Caco-2 (cell line): ENCODE measurements around the gene IGF2BP3. TPM values are rescaled to one million over a fixed set of nuclear protein-coding genes. Genes with fewer than 3 reads are reported as not detected.

Experiments
- BruUV-seq: library from RNA; stranded (reverse); fragments of 400-500 nt; replicated peaks from 2 replicates; lab custom pipeline; 2021; lab: Mats Ljungman, UMichigan
- CTCF ChIA-PET: fragments of 300-600 bp; sonication (Branson Sonifier 250); formaldehyde crosslinking; loops from one replicate; lab custom pipeline; 2022; ENCODE audit warnings: antibody characterized with exemption; lab: Charles Lee
- POLR2A ChIA-PET: fragments of 300-600 bp; sonication (Branson Sonifier 250); formaldehyde crosslinking; loops from one replicate; lab custom pipeline; 2022; ENCODE audit warnings: antibody characterized with exemption; lab: Charles Lee
- DNase-seq, 2 experiments: peaks; one replicate each; pipeline versions ENCODE4 v3.0.0 to v3.0.0-alpha.2; 2020 to 2022
- H3K27me3 ChIP-seq: replicated peaks from 2 replicates; pipeline ENCODE4 v1.6.0; 2011; ENCODE audit warnings: low read length; ENCODE audit not compliant: control insufficient read depth, insufficient read depth
- H3K36me3 ChIP-seq: 2 replicates; pipeline ENCODE4 v1.5.1; 2011; ENCODE audit warnings: low read length; ENCODE audit not compliant: control insufficient read depth, insufficient read depth
- H3K4me1 ChIP-seq: fragments of 250-450 bp; sonication (Bioruptor Pico); 2 replicates; pipeline ENCODE4 v1.5.1; 2020; ENCODE audit warnings: mild to moderate bottlenecking
- H3K4me3 ChIP-seq: 2 replicates; pipeline ENCODE4 v1.5.1; 2011; ENCODE audit warnings: low read depth, mild to moderate bottlenecking, control low read depth, low read length
- H3K9me3 ChIP-seq: fragments of 250-450 bp; sonication (Bioruptor Pico); 2 replicates; pipeline ENCODE4 v1.5.1; 2020; ENCODE audit warnings: mild to moderate bottlenecking, moderate library complexity
- H3K27ac Mint-ChIP-seq: one replicate; pipeline ENCODE4 v1.8.0; 2022; ENCODE audit warnings: mixed read lengths; ENCODE audit not compliant: unreplicated experiment
- H3K27me3 Mint-ChIP-seq: one replicate; pipeline ENCODE4 v1.8.0; 2022; ENCODE audit warnings: mixed read lengths; ENCODE audit not compliant: insufficient read depth, unreplicated experiment
- H3K36me3 Mint-ChIP-seq: one replicate; pipeline ENCODE4 v1.8.0; 2022; ENCODE audit warnings: mild to moderate bottlenecking, mixed read lengths; ENCODE audit not compliant: insufficient read depth, unreplicated experiment
- H3K4me1 Mint-ChIP-seq: one replicate; pipeline ENCODE4 v1.8.0; 2022; ENCODE audit warnings: low read depth, mixed read lengths; ENCODE audit not compliant: unreplicated experiment
- H3K4me3 Mint-ChIP-seq: one replicate; pipeline ENCODE4 v1.8.0; 2022; ENCODE audit warnings: mild to moderate bottlenecking, moderate library complexity, mixed read lengths; ENCODE audit not compliant: unreplicated experiment
- H3K9me3 Mint-ChIP-seq: one replicate; pipeline ENCODE4 v1.8.0; 2022; ENCODE audit warnings: mixed read lengths; ENCODE audit not compliant: unreplicated experiment
- intact Hi-C: fragments of 100-400 bp; cut with micrococcal nuclease; formaldehyde crosslinking; loops from one replicate; pipeline ENCODE4 v1.10.0; 2022; ENCODE audit not compliant: unreplicated experiment
- total RNA-seq: library from RNA; stranded (reverse); gene quantifications from 2 replicates; pipeline ENCODE4 v1.2.3, GENCODE V29; 2022
- TF ChIP-seq, protein P1 (sequence below), 2 experiments: fragments of 200-600 bp in 1 of 2; IDR thresholded peaks; 1 replicate in 1 of 2; 2 replicates in 1 of 2; pipeline versions ENCODE4 v1.5.1 to v1.8.0; 2011 to 2022; ENCODE audit warnings: antibody characterized with exemption in 1 of 2, control low read depth in 1 of 2, inconsistent platforms in 1 of 2, low read depth in 1 of 2, low read length in 1 of 2, mild to moderate bottlenecking in 1 of 2, moderate library complexity in 1 of 2; ENCODE audit not compliant: insufficient read depth in 1 of 2, severe bottlenecking in 1 of 2, unreplicated experiment in 1 of 2

Gene IGF2BP3
- total RNA-seq, 1 experiment from 2014 or later: 127 TPM

DNA sequence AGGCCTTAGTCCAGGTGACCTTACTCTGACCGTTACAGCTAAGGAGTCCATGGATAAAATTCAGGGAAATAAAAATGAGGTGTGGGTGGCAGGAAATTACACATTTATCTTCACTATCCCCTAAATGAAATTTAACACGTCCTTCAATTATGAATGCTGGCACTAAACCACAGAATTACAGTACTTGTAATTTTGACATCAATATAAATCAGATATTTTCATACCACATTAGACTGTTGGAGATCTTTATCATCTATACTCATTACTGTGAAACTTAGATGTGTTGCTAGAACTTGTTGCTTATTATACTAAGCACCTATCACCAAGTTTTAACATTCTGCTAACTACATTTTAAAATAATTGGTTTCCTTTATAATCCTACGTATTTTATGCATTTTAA lies 51.1 kb downstream of the IGF2BP3 start:
- intact Hi-C loops: loop anchor here (2.0 kb wide), 1 partner anchor 62 kb away; no protein-coding TSS in a partner anchor
- H3K9me3 Mint-ChIP-seq: no peaks in the 10 kb centered on the region
- no TSS peak for BruUV-seq

DNA sequence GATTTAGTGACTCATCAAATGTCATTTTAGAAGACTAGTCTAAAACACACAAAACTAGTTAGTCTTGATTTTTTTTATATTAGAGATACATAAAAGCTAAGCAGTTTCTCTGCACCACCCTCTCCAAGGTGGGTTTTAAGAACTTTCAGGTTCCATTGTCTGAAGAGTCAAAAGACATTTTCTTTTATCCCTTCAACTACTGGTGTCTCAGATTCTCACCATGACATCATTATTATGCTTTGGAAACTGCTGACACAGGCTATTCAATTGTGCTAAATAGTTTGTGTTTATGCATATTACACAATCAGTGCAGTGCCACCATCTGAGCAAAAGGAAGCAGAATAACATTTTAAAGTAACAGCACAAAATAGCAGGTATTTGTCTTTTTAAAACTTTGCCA lies 52.2 kb downstream of the IGF2BP3 start:
- ChIA-PET POLR2A (no interaction called here), CTCF (interaction anchor here (0.6 kb wide), 1 partner anchor 29 kb away, joined by 3 read pairs; no protein-coding TSS in a partner anchor)
- BruUV-seq: no TSS peak
- no peak overlapping the region for H3K27ac Mint-ChIP-seq
- no peaks in the 10 kb centered on the region for H3K9me3 Mint-ChIP-seq
- no peak for DNase-seq
- peaks cover 11% of the 10 kb centered on the region for H3K4me1 Mint-ChIP-seq
- no peak overlapping the region for H3K4me3 ChIP-seq
- H3K36me3 ChIP-seq: peaks cover 1% of the 10 kb centered on the region; the same call in 1 of the 2 replicates
- no peaks in the 10 kb centered on the region for H3K27me3 ChIP-seq
- no peak overlapping the region for H3K4me3 Mint-ChIP-seq
- peaks cover 65% of the 10 kb centered on the region for H3K36me3 Mint-ChIP-seq
- intact Hi-C loops: loop anchor here (2.0 kb wide), 1 partner anchor 61 kb away; no protein-coding TSS in a partner anchor
- peaks cover 5% of the 10 kb centered on the region for H3K4me1 ChIP-seq
- TF ChIP-seq, protein P1, sequence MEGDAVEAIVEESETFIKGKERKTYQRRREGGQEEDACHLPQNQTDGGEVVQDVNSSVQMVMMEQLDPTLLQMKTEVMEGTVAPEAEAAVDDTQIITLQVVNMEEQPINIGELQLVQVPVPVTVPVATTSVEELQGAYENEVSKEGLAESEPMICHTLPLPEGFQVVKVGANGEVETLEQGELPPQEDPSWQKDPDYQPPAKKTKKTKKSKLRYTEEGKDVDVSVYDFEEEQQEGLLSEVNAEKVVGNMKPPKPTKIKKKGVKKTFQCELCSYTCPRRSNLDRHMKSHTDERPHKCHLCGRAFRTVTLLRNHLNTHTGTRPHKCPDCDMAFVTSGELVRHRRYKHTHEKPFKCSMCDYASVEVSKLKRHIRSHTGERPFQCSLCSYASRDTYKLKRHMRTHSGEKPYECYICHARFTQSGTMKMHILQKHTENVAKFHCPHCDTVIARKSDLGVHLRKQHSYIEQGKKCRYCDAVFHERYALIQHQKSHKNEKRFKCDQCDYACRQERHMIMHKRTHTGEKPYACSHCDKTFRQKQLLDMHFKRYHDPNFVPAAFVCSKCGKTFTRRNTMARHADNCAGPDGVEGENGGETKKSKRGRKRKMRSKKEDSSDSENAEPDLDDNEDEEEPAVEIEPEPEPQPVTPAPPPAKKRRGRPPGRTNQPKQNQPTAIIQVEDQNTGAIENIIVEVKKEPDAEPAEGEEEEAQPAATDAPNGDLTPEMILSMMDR (IDR thresholded peaks at IDR 0.05; ENCODE audit: insufficient read depth in 1 of 2, low read depth in 1 of 2, low read length in 1 of 2, severe bottlenecking in 1 of 2, unreplicated experiment in 1 of 2): no peak
- no peaks in the 10 kb centered on the region for H3K9me3 ChIP-seq
- no peaks in the 10 kb centered on the region for H3K27me3 Mint-ChIP-seq

More for the DNA sequence above, 51.1 kb downstream of the IGF2BP3 start:
- H3K36me3 Mint-ChIP-seq: peaks cover 59% of the 10 kb centered on the region
- no peak overlapping the region for H3K4me3 Mint-ChIP-seq
- H3K4me3 ChIP-seq: no peak overlapping the region
- ChIA-PET POLR2A (no interaction called here), CTCF (no interaction called here)
- TF ChIP-seq, protein P1 (IDR thresholded peaks at IDR 0.05; ENCODE audit: insufficient read depth in 1 of 2, low read depth in 1 of 2, low read length in 1 of 2, severe bottlenecking in 1 of 2, unreplicated experiment in 1 of 2): no peak
- no peaks in the 10 kb centered on the region; the same call in 1 of the 2 replicates for H3K36me3 ChIP-seq
- peaks cover 10% of the 10 kb centered on the region for H3K4me1 ChIP-seq
- no peaks in the 10 kb centered on the region for H3K27me3 ChIP-seq
- no peaks in the 10 kb centered on the region for H3K27me3 Mint-ChIP-seq
- peaks cover 15% of the 10 kb centered on the region for H3K4me1 Mint-ChIP-seq
- no peak for DNase-seq
- H3K27ac Mint-ChIP-seq: no peak overlapping the region
- no peaks in the 10 kb centered on the region for H3K9me3 ChIP-seq

DNA sequence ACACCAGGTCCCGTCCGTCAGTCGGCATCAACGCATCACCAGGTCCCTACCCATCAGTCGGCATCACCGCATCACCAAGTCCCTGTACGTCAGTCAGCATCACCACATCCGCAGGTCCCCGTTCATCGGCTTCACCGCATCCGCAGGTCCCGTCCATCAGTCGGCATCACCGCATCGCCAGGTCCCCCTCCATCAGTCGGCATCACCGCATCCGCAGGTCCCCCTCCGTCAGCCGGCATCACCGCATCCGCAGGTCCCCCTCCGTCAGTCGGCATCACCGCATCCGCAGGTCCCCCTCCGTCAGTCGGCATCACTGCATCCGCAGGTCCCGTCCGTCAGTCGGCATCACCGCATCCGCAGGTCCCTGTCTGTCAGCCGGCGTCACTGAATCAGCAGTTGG lies 55.1 kb downstream of the IGF2BP3 start:
- no peak overlapping the region for H3K4me3 ChIP-seq
- BruUV-seq: no TSS peak
- peaks cover 75% of the 10 kb centered on the region for H3K36me3 Mint-ChIP-seq
- peaks cover under 1% of the 10 kb centered on the region for H3K4me1 Mint-ChIP-seq
- POLR2A ChIA-PET: no interaction called here
- no peaks in the 10 kb centered on the region for H3K9me3 ChIP-seq
- H3K9me3 Mint-ChIP-seq: no peaks in the 10 kb centered on the region
- peak overlapping the region; percentile 4 for H3K27ac Mint-ChIP-seq
- intact Hi-C loops: no loop called here
- no peak for DNase-seq
- H3K4me1 ChIP-seq: no peaks in the 10 kb centered on the region
- H3K36me3 ChIP-seq: peaks cover 1% of the 10 kb centered on the region; the same call in 1 of the 2 replicates
- H3K27me3 Mint-ChIP-seq: no peaks in the 10 kb centered on the region
- CTCF ChIA-PET: interaction anchor here (0.6 kb wide), 1 partner anchor 735 kb away, joined by 3 read pairs; no protein-coding TSS in a partner anchor
- H3K4me3 Mint-ChIP-seq: no peak overlapping the region
- TF ChIP-seq, protein P1 (IDR thresholded peaks at IDR 0.05; ENCODE audit: insufficient read depth in 1 of 2, low read depth in 1 of 2, low read length in 1 of 2, severe bottlenecking in 1 of 2, unreplicated experiment in 1 of 2): no peak
- H3K27me3 ChIP-seq: no peaks in the 10 kb centered on the region
